ENCODE data around the gene PYGL.
"Not testable (repeated sequence)": the region's sequence is repeated elsewhere in the genome, so short reads cannot be mapped to it uniquely, and the experiment has no call there.

Gene PYGL

GRCh38 chr14:50922803-50923202 is 21.5 kb downstream of the PYGL start:
- no peaks in the 10 kb centered on the region for H3K4me1 ChIP-seq (ENCODE audit: insufficient read depth, insufficient read length)
- no peaks in the 10 kb centered on the region for H3K27me3 ChIP-seq (ENCODE audit: insufficient read depth, insufficient read length)
- DNase-seq (ENCODE audit: low read depth, low spot score) = no peak
- no peaks in the 10 kb centered on the region for H3K9me3 ChIP-seq (ENCODE audit: insufficient read depth, low read length)
- H3K36me3 ChIP-seq (ENCODE audit: insufficient read depth, insufficient read length, low read length) = peaks cover 13% of the 10 kb centered on the region
- no peak for TF ChIP-seq YY1 (IDR thresholded peaks at IDR 0.05; ENCODE audit: insufficient read depth, insufficient read length)
- TF ChIP-seq SUZ12 (IDR thresholded peaks at IDR 0.05; ENCODE audit: extremely low read depth, insufficient read depth, insufficient read length) = no peak
- no peak for TF ChIP-seq ZNF274 (IDR thresholded peaks at IDR 0.05; ENCODE audit: low read depth, low read length)
- H3K4me3 ChIP-seq (ENCODE audit: insufficient read length, low read depth) = no peak overlapping the region
- no peak overlapping the region for H3K9ac ChIP-seq (ENCODE audit: insufficient read length, low read depth)

- H3K27me3 ChIP-seq (ENCODE audit: insufficient read depth, insufficient read length) = no peaks in the 10 kb centered on the region
- H3K9me3 ChIP-seq (ENCODE audit: insufficient read depth, low read length) = no peaks in the 10 kb centered on the region
- DNase-seq (ENCODE audit: low read depth, low spot score) = no peak
- no peak overlapping the region for H3K4me3 ChIP-seq (ENCODE audit: insufficient read length, low read depth)
- no peaks in the 10 kb centered on the region for H3K4me1 ChIP-seq (ENCODE audit: insufficient read depth, insufficient read length)
- H3K9ac ChIP-seq (ENCODE audit: insufficient read length, low read depth) = no peak overlapping the region
- peaks cover 30% of the 10 kb centered on the region for H3K36me3 ChIP-seq (ENCODE audit: insufficient read depth, insufficient read length, low read length)
- TF ChIP-seq YY1 (IDR thresholded peaks at IDR 0.05; ENCODE audit: insufficient read depth, insufficient read length) = no peak
- TF ChIP-seq SUZ12 (IDR thresholded peaks at IDR 0.05; ENCODE audit: extremely low read depth, insufficient read depth, insufficient read length) = no peak
- no peak for TF ChIP-seq ZNF274 (IDR thresholded peaks at IDR 0.05; ENCODE audit: low read depth, low read length)
Measured at GRCh38 chr14:50920482-50921230, 23.6 kb downstream of the PYGL start.

- H3K9ac ChIP-seq (ENCODE audit: insufficient read length, low read depth); H3K9me3 ChIP-seq (ENCODE audit: insufficient read depth, low read length); DNase-seq (ENCODE audit: low read depth, low spot score); H3K27me3 ChIP-seq (ENCODE audit: insufficient read depth, insufficient read length); H3K4me1 ChIP-seq (ENCODE audit: insufficient read depth, insufficient read length); H3K4me3 ChIP-seq (ENCODE audit: insufficient read length, low read depth): not testable (repeated sequence)
- peaks cover 40% of the 10 kb centered on the region for H3K36me3 ChIP-seq (ENCODE audit: insufficient read depth, insufficient read length, low read length)
Measured at GRCh38 chr14:50919524-50919923, 24.8 kb downstream of the PYGL start.

- no peaks in the 10 kb centered on the region for H3K4me1 ChIP-seq (ENCODE audit: insufficient read depth, insufficient read length)
- no peak for DNase-seq (ENCODE audit: low read depth, low spot score)
- peaks cover 33% of the 10 kb centered on the region for H3K36me3 ChIP-seq (ENCODE audit: insufficient read depth, insufficient read length, low read length)
- H3K4me3 ChIP-seq (ENCODE audit: insufficient read length, low read depth) = no peak overlapping the region
- TF ChIP-seq ZNF274 (IDR thresholded peaks at IDR 0.05; ENCODE audit: low read depth, low read length) (no peak), YY1 (IDR thresholded peaks at IDR 0.05; ENCODE audit: insufficient read depth, insufficient read length) (no peak), SUZ12 (IDR thresholded peaks at IDR 0.05; ENCODE audit: extremely low read depth, insufficient read depth, insufficient read length) (no peak)
- H3K9me3 ChIP-seq (ENCODE audit: insufficient read depth, low read length) = no peaks in the 10 kb centered on the region
- H3K27me3 ChIP-seq (ENCODE audit: insufficient read depth, insufficient read length) = no peaks in the 10 kb centered on the region
- H3K9ac ChIP-seq (ENCODE audit: insufficient read length, low read depth) = no peak overlapping the region
Measured at GRCh38 chr14:50917449-50917848, 26.8 kb downstream of the PYGL start.

- Histone ChIP-seq H3K4me1 (ENCODE audit: insufficient read depth, insufficient read length) (peaks cover 13% of the 10 kb centered on the region), H3K4me3 (ENCODE audit: insufficient read length, low read depth) (no peak overlapping the region), H3K27me3 (ENCODE audit: insufficient read depth, insufficient read length) (peaks cover 7% of the 10 kb centered on the region), H3K9me3 (ENCODE audit: insufficient read depth, low read length) (peaks cover 7% of the 10 kb centered on the region; the same call in 1 of the 2 replicates), H3K9ac (ENCODE audit: insufficient read length, low read depth) (no peak overlapping the region), H3K36me3 (ENCODE audit: insufficient read depth, insufficient read length, low read length) (peaks cover 63% of the 10 kb centered on the region)
- TF ChIP-seq ZNF274 (IDR thresholded peaks at IDR 0.05; ENCODE audit: low read depth, low read length) (no peak), YY1 (IDR thresholded peaks at IDR 0.05; ENCODE audit: insufficient read depth, insufficient read length) (no peak), SUZ12 (IDR thresholded peaks at IDR 0.05; ENCODE audit: extremely low read depth, insufficient read depth, insufficient read length) (no peak)
- DNase-seq (ENCODE audit: low read depth, low spot score) = peak; percentile 28
Measured at GRCh38 chr14:50910495-50911420, 33.5 kb downstream of the PYGL start.

- peaks cover under 1% of the 10 kb centered on the region for H3K27me3 ChIP-seq (ENCODE audit: insufficient read depth, insufficient read length)
- peaks cover 17% of the 10 kb centered on the region; the same call in 1 of the 2 replicates for H3K9me3 ChIP-seq (ENCODE audit: insufficient read depth, low read length)
- no peak for TF ChIP-seq ZNF274 (IDR thresholded peaks at IDR 0.05; ENCODE audit: low read depth, low read length)
- no peak for TF ChIP-seq SUZ12 (IDR thresholded peaks at IDR 0.05; ENCODE audit: extremely low read depth, insufficient read depth, insufficient read length)
- TF ChIP-seq YY1 (IDR thresholded peaks at IDR 0.05; ENCODE audit: insufficient read depth, insufficient read length) = no peak
- no peak overlapping the region for H3K9ac ChIP-seq (ENCODE audit: insufficient read length, low read depth)
- DNase-seq (ENCODE audit: low read depth, low spot score) = no peak
- peaks cover 67% of the 10 kb centered on the region for H3K36me3 ChIP-seq (ENCODE audit: insufficient read depth, insufficient read length, low read length)
- peaks cover 9% of the 10 kb centered on the region for H3K4me1 ChIP-seq (ENCODE audit: insufficient read depth, insufficient read length)
- no peak overlapping the region for H3K4me3 ChIP-seq (ENCODE audit: insufficient read length, low read depth)
Measured at GRCh38 chr14:50906326-50907065, 37.8 kb downstream of the PYGL start.

All from NT2/D1 (cell line).